Glutamatergic neuron (in vitro differentiated cells): ENCODE results near the gene KRTAP9-3. TPM values are rescaled to one million over a fixed set of nuclear protein-coding genes. Genes with fewer than 3 reads are reported as not detected.
"Not testable (repeated sequence)": the region's sequence is repeated elsewhere in the genome, so short reads cannot be mapped to it uniquely, and the experiment has no call there.

Source experiments
- DNase-seq: peaks from one replicate; pipeline ENCODE4 v3.0.0; 2022
- H3K27ac Mint-ChIP-seq: one replicate; pipeline ENCODE4 v1.8.0; 2020; ENCODE audit warnings: mild to moderate bottlenecking, mixed read lengths, inconsistent platforms; ENCODE audit not compliant: unreplicated experiment
- H3K27me3 Mint-ChIP-seq: one replicate; pipeline ENCODE4 v1.8.0; 2020; ENCODE audit warnings: mild to moderate bottlenecking, moderate library complexity, mixed read lengths, inconsistent platforms; ENCODE audit not compliant: unreplicated experiment
- H3K36me3 Mint-ChIP-seq: one replicate; pipeline ENCODE4 v1.8.0; 2020; ENCODE audit warnings: mild to moderate bottlenecking, mixed read lengths, inconsistent platforms; ENCODE audit not compliant: unreplicated experiment
- H3K4me1 Mint-ChIP-seq: one replicate; pipeline ENCODE4 v1.8.0; 2020; ENCODE audit warnings: mild to moderate bottlenecking, low read depth, mixed read lengths, inconsistent platforms; ENCODE audit not compliant: unreplicated experiment
- H3K4me3 Mint-ChIP-seq: one replicate; pipeline ENCODE4 v1.8.0; 2020; ENCODE audit warnings: mild to moderate bottlenecking, mixed read lengths, inconsistent platforms; ENCODE audit not compliant: unreplicated experiment
- H3K9me3 Mint-ChIP-seq: one replicate; pipeline ENCODE4 v1.8.0; 2020; ENCODE audit warnings: mild to moderate bottlenecking, moderate library complexity, mixed read lengths, inconsistent platforms; ENCODE audit not compliant: unreplicated experiment
- total RNA-seq: library from RNA; stranded (reverse); fragmentation: NEBNext Ultra II Directional; extraction: Animal tissue kit (Norgen Biotek cat#: 25700); gene quantifications from one replicate; pipeline ENCODE4 v1.2.1, GENCODE V29; 2021; ENCODE audit not compliant: unreplicated experiment
- TF ChIP-seq, protein P1 (sequence below): fragments of 200-600 bp; sonication (generic); IDR thresholded peaks from one replicate; pipeline ENCODE4 v1.5.0; 2021; ENCODE audit not compliant: partially characterized antibody, unreplicated experiment

The KRTAP9-3 gene
- total RNA-seq, 1 donor from 2014 or later, result not detected

- H3K4me1 Mint-ChIP-seq, result no peaks in the 10 kb centered on the region
- no peaks in the 10 kb centered on the region for H3K36me3 Mint-ChIP-seq
- TF ChIP-seq, protein P1, sequence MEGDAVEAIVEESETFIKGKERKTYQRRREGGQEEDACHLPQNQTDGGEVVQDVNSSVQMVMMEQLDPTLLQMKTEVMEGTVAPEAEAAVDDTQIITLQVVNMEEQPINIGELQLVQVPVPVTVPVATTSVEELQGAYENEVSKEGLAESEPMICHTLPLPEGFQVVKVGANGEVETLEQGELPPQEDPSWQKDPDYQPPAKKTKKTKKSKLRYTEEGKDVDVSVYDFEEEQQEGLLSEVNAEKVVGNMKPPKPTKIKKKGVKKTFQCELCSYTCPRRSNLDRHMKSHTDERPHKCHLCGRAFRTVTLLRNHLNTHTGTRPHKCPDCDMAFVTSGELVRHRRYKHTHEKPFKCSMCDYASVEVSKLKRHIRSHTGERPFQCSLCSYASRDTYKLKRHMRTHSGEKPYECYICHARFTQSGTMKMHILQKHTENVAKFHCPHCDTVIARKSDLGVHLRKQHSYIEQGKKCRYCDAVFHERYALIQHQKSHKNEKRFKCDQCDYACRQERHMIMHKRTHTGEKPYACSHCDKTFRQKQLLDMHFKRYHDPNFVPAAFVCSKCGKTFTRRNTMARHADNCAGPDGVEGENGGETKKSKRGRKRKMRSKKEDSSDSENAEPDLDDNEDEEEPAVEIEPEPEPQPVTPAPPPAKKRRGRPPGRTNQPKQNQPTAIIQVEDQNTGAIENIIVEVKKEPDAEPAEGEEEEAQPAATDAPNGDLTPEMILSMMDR, result no peak
Observed at GRCh38 chr17:41271858-41272257, 39.6 kb downstream of the KRTAP9-3 start.

DNA sequence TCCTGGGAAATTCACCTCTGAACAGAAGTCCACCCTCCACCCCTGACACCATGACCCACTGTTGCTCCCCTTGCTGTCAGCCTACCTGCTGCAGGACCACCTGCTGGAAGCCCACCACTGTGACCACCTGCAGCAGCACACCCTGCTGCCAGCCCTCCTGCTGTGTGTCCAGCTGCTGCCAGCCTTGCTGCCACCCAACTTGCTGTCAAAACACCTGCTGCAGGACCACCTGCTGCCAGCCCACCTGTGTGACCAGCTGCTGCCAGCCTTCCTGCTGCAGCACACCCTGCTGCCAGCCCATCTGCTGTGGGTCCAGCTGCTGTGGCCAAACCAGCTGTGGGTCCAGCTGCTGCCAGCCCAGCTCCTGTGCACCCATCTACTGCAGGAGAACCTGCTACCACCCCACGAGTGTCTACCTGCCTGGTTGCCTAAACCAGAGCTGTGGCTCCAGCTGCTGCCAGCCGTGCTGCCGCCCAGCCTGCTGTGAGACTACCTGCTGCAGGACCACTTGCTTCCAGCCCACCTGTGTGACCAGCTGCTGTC lies 43.5 kb downstream of the KRTAP9-3 start, which contains the start of gene KRTAP9-7:
TSS of gene KRTAP9-7 (plus strand) at position 51 of the 543 bp plus-strand sequence. CDS start at position 51, 0 bp downstream.
- H3K36me3 Mint-ChIP-seq, H3K27me3 Mint-ChIP-seq, H3K4me1 Mint-ChIP-seq, H3K9me3 Mint-ChIP-seq, H3K4me3 Mint-ChIP-seq, DNase-seq: not testable (repeated sequence)
- peak within 1 kb of the TSS; percentile 43 for H3K27ac Mint-ChIP-seq

More at GRCh38 chr17:41271858-41272257, 39.6 kb downstream of the KRTAP9-3 start:
- H3K9me3 Mint-ChIP-seq, result no peaks in the 10 kb centered on the region
- DNase-seq, result no peak
- no peak overlapping the region for H3K27ac Mint-ChIP-seq
- peaks cover 4% of the 10 kb centered on the region for H3K27me3 Mint-ChIP-seq
- H3K4me3 Mint-ChIP-seq, result no peak overlapping the region

DNA sequence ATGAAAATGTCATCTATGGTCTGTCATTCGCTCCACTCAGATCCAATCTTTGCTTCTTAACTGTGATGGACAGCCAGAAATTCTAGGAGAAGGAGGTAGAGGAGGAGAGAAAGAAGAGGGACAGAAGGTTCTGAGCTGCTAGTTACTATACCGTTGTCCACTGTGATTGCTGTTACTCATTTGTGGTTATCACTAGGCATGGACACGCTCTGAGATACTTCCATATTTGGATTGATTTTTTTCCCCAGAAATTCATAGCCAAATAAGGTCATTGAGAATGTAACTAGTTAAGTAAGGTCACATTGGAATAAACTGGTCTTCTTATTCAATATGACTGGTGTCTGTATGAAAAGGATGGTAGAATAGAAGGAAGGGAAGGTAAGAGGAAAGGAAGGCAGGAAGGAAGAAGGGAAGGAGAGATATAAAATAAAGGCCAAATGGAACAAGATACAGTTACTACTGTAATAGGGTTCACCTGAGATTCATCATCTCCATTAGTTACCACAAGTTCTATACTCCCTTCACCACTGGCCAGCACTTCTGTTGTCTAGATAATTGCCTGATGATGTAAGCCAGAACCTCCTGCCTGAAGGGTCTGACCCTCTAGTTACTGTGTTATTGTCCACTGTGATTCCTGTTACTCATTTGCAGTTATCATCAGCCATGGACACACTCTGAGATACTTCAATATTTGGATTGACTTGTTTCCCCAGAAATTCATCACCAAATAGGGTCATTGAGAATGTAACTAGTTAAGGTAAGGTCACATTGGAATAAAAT lies 46.1 kb downstream of the KRTAP9-3 start:
- H3K4me3 Mint-ChIP-seq, result no peak overlapping the region
- no peaks in the 10 kb centered on the region for H3K9me3 Mint-ChIP-seq
- TF ChIP-seq, protein P1, result no peak
- H3K27me3 Mint-ChIP-seq, result peaks cover 4% of the 10 kb centered on the region
- no peak overlapping the region for H3K27ac Mint-ChIP-seq
- H3K4me1 Mint-ChIP-seq, result no peaks in the 10 kb centered on the region
- DNase-seq, result no peak
- peaks cover 7% of the 10 kb centered on the region for H3K36me3 Mint-ChIP-seq

Other genes starting within 250 kb of the KRTAP9-3 start
- not detected for gene KRT40, start 248.1 kb upstream of the KRTAP9-3 start, total RNA-seq
- not detected for gene KRTAP3-3, start 238.3 kb upstream of the KRTAP9-3 start, total RNA-seq
- gene KRTAP3-2, start 232.5 kb upstream of the KRTAP9-3 start, total RNA-seq, result not detected
- gene KRTAP3-1, start 223.3 kb upstream of the KRTAP9-3 start, total RNA-seq, result not detected
- gene KRTAP1-5, start 205.2 kb upstream of the KRTAP9-3 start, total RNA-seq, result not detected
- not detected for gene KRTAP1-4, start 202.3 kb upstream of the KRTAP9-3 start, total RNA-seq
- gene KRTAP1-3, start 197.6 kb upstream of the KRTAP9-3 start, total RNA-seq, result not detected
- gene KRTAP1-1, start 191.0 kb upstream of the KRTAP9-3 start, total RNA-seq, result not detected
- not detected for gene KRTAP2-1, start 185.1 kb upstream of the KRTAP9-3 start, total RNA-seq
- gene KRTAP2-2, start 177.2 kb upstream of the KRTAP9-3 start, total RNA-seq, result not detected
- gene KRTAP2-3, start 172.3 kb upstream of the KRTAP9-3 start, total RNA-seq, result not detected
- gene KRTAP2-4, start 166.6 kb upstream of the KRTAP9-3 start, total RNA-seq, result not detected
- not detected for gene KRTAP4-7, start 148.3 kb upstream of the KRTAP9-3 start, total RNA-seq
- gene KRTAP4-8, start 134.3 kb upstream of the KRTAP9-3 start, total RNA-seq, result not detected
- gene KRTAP4-16, start 130.2 kb upstream of the KRTAP9-3 start, total RNA-seq, result not detected
- gene KRTAP4-9, start 127.1 kb upstream of the KRTAP9-3 start, total RNA-seq, result not detected
- not detected for gene KRTAP4-11, start 114.1 kb upstream of the KRTAP9-3 start, total RNA-seq
- gene KRTAP4-12, start 108.3 kb upstream of the KRTAP9-3 start, total RNA-seq, result not detected
- not detected for gene KRTAP4-6, start 91.9 kb upstream of the KRTAP9-3 start, total RNA-seq
- not detected for gene KRTAP4-5, start 82.6 kb upstream of the KRTAP9-3 start, total RNA-seq
- gene KRTAP4-4, start 71.7 kb upstream of the KRTAP9-3 start, total RNA-seq, result not detected
- gene KRTAP4-3, start 64.2 kb upstream of the KRTAP9-3 start, total RNA-seq, result not detected
- gene KRTAP4-2, start 54.2 kb upstream of the KRTAP9-3 start, total RNA-seq, result not detected
- gene KRTAP4-1, start 47.5 kb upstream of the KRTAP9-3 start, total RNA-seq, result not detected
- gene KRTAP9-1, start 42.6 kb upstream of the KRTAP9-3 start, total RNA-seq, result not detected
- not detected for gene KRTAP9-2, start 5.8 kb upstream of the KRTAP9-3 start, total RNA-seq
- not detected for gene KRTAP9-8, start 5.5 kb downstream of the KRTAP9-3 start, total RNA-seq
- not detected for gene KRTAP9-4, start 17.2 kb downstream of the KRTAP9-3 start, total RNA-seq
- gene KRTAP9-9, start 22.9 kb downstream of the KRTAP9-3 start, total RNA-seq, result not detected
- gene KRTAP9-6, start 32.9 kb downstream of the KRTAP9-3 start, total RNA-seq, result not detected
- gene KRTAP9-7, start 43.2 kb downstream of the KRTAP9-3 start, total RNA-seq, result not detected
- gene KRTAP29-1, start 70.4 kb downstream of the KRTAP9-3 start, total RNA-seq, result not detected
- not detected for gene KRTAP16-1, start 76.9 kb downstream of the KRTAP9-3 start, total RNA-seq
- gene KRTAP17-1, start 83.3 kb downstream of the KRTAP9-3 start, total RNA-seq, result not detected
- not detected for gene KRT33A, start 118.4 kb downstream of the KRTAP9-3 start, total RNA-seq
- 0.61 TPM for gene KRT33B, start 137.4 kb downstream of the KRTAP9-3 start, total RNA-seq
- not detected for gene KRT34, start 149.9 kb downstream of the KRTAP9-3 start, total RNA-seq
- not detected for gene KRT31, start 165.2 kb downstream of the KRTAP9-3 start, total RNA-seq
- gene KRT37, start 192.1 kb downstream of the KRTAP9-3 start, total RNA-seq, result not detected
- gene KRT38, start 208.5 kb downstream of the KRTAP9-3 start, total RNA-seq, result not detected
- not detected for gene KRT32, start 234.9 kb downstream of the KRTAP9-3 start, total RNA-seq
- gene KRT35, start 248.7 kb downstream of the KRTAP9-3 start, total RNA-seq, result not detected